HEK293 (cell line): ENCODE data around the gene SLC10A4.

Source experiments
- CTCF ChIA-PET: fragments of 350-600 bp; formaldehyde crosslinking; extraction: SDS; loops from one replicate; lab custom pipeline; 2021; ENCODE audit warnings: antibody characterized with exemption; lab: Yijun Ruan, JAX
- POLR2A ChIA-PET: fragments of 300-600 bp; formaldehyde crosslinking; extraction: SDS; loops from one replicate; lab custom pipeline; 2020; ENCODE audit warnings: antibody characterized with exemption, inconsistent platforms; lab: Yijun Ruan, JAX
- H3K27ac ChIP-seq: fragments of 200-500 bp; sonication (Bioruptor generic); 2 replicates; pipeline ENCODE4 v1.5.1; 2014; ENCODE audit warnings: low read depth, low read length, control low read depth, inconsistent platforms; ENCODE audit errors: extremely low read depth
- H3K36me3 ChIP-seq, 2 experiments: fragments of 200-500 bp in 1 of 2; sonication (Bioruptor generic) in 1 of 2; 1 replicate in 1 of 2; 2 replicates in 1 of 2; pipeline ENCODE4 v1.5.1; 2014 to 2017; ENCODE audit warnings: inconsistent platforms in 2 of 2, low read length in 2 of 2; ENCODE audit not compliant: control insufficient read depth in 2 of 2, insufficient read depth in 1 of 2
- H3K4me1 ChIP-seq: fragments of 200-500 bp; sonication (Bioruptor generic); 2 replicates; pipeline ENCODE4 v1.5.1; 2014; ENCODE audit warnings: mild to moderate bottlenecking, low read length, inconsistent platforms; ENCODE audit not compliant: control insufficient read depth, insufficient read depth
- H3K4me3 ChIP-seq: 2 replicates; pipeline ENCODE4 v1.5.1; 2011; ENCODE audit warnings: low read depth, mild to moderate bottlenecking, control low read depth, low read length, moderate library complexity
- H3K9me3 ChIP-seq: fragments of 200-500 bp; sonication (Bioruptor generic); 2 replicates; pipeline ENCODE4 v1.5.1; 2014; ENCODE audit warnings: low read depth, low read length, inconsistent platforms; ENCODE audit not compliant: control insufficient read depth, insufficient read depth
- BCL11B ChIP-seq: fragments of 450-650 bp; formaldehyde crosslinking; IDR thresholded peaks from 2 replicates; pipeline ENCODE4 v1.5.1; 2016; ENCODE audit warnings: low read depth, missing biosample characterization, missing genetic modification characterization
- BCL6B ChIP-seq: fragments of 450-650 bp; formaldehyde crosslinking; IDR thresholded peaks from 2 replicates; pipeline ENCODE4 v1.5.1; 2017; ENCODE audit warnings: missing biosample characterization, missing genetic modification characterization
- GLI2 ChIP-seq: fragments of 450-650 bp; formaldehyde crosslinking; IDR thresholded peaks from 2 replicates; pipeline ENCODE4; 2017; ENCODE audit warnings: missing biosample characterization, missing genetic modification characterization, low read depth, borderline replicate concordance
- GLI4 ChIP-seq: fragments of 450-650 bp; formaldehyde crosslinking; IDR thresholded peaks from 2 replicates; pipeline ENCODE4 v1.5.1; 2016; ENCODE audit warnings: missing biosample characterization, missing genetic modification characterization
- IKZF3 ChIP-seq: fragments of 450-650 bp; IDR thresholded peaks from 2 replicates; pipeline ENCODE4 v1.5.0; 2018; ENCODE audit warnings: missing biosample characterization, mild to moderate bottlenecking, missing genetic modification characterization, moderate library complexity
- OSR2 ChIP-seq: fragments of 450-650 bp; formaldehyde crosslinking; IDR thresholded peaks from 2 replicates; pipeline ENCODE4 v1.5.1; 2016; ENCODE audit warnings: missing biosample characterization, missing genetic modification characterization
- PBX3 ChIP-seq: sonication (generic); formaldehyde crosslinking; IDR thresholded peaks from 2 replicates; pipeline ENCODE4 v1.8.1; 2022; ENCODE audit warnings: mild to moderate bottlenecking, moderate library complexity, missing genetic modification reagents
- SALL2 ChIP-seq: fragments of 450-650 bp; formaldehyde crosslinking; IDR thresholded peaks from 2 replicates; pipeline ENCODE4 v1.5.0; 2017; ENCODE audit warnings: missing biosample characterization, mild to moderate bottlenecking, missing genetic modification characterization, borderline replicate concordance
- SCRT1 ChIP-seq: fragments of 450-650 bp; formaldehyde crosslinking; IDR thresholded peaks from 2 replicates; pipeline ENCODE4 v1.5.1; 2016; ENCODE audit warnings: missing biosample characterization, missing genetic modification characterization, borderline replicate concordance
- SP3 ChIP-seq: fragments of 450-650 bp; formaldehyde crosslinking; IDR thresholded peaks from 2 replicates; pipeline ENCODE4 v1.5.1; 2016; ENCODE audit warnings: missing biosample characterization, missing genetic modification characterization
- TSHZ1 ChIP-seq: fragments of 450-650 bp; formaldehyde crosslinking; IDR thresholded peaks from 2 replicates; pipeline ENCODE4 v1.5.1; 2016; ENCODE audit warnings: missing biosample characterization, missing genetic modification characterization, borderline replicate concordance
- ZBTB48 ChIP-seq: fragments of 450-650 bp; formaldehyde crosslinking; IDR thresholded peaks from 2 replicates; pipeline ENCODE4 v1.5.1; 2016; ENCODE audit warnings: missing biosample characterization, missing genetic modification characterization
- ZBTB6 ChIP-seq: fragments of 450-650 bp; formaldehyde crosslinking; IDR thresholded peaks from 2 replicates; pipeline ENCODE4 v1.5.1; 2017; ENCODE audit warnings: missing biosample characterization, missing genetic modification characterization
- ZNF132 ChIP-seq: fragments of 450-650 bp; formaldehyde crosslinking; IDR thresholded peaks from 2 replicates; pipeline ENCODE4 v1.5.1; 2017; ENCODE audit warnings: missing biosample characterization, missing genetic modification characterization, borderline replicate concordance
- ZNF19 ChIP-seq: fragments of 450-650 bp; formaldehyde crosslinking; IDR thresholded peaks from 2 replicates; pipeline ENCODE4; 2016; ENCODE audit warnings: missing biosample characterization, missing genetic modification characterization, low read depth
- ZNF202 ChIP-seq: fragments of 450-650 bp; formaldehyde crosslinking; IDR thresholded peaks from 2 replicates; pipeline ENCODE4 v1.5.1; 2016; ENCODE audit warnings: missing biosample characterization, missing genetic modification characterization, borderline replicate concordance
- ZNF211 ChIP-seq: fragments of 450-650 bp; formaldehyde crosslinking; IDR thresholded peaks from 2 replicates; pipeline ENCODE4 v1.5.1; 2016; ENCODE audit warnings: low read depth, missing biosample characterization, missing genetic modification characterization
- ZNF324 ChIP-seq: fragments of 450-650 bp; formaldehyde crosslinking; IDR thresholded peaks from 2 replicates; pipeline ENCODE4 v1.5.1; 2016; ENCODE audit warnings: missing biosample characterization, missing genetic modification characterization
- ZNF510 ChIP-seq: fragments of 450-650 bp; formaldehyde crosslinking; IDR thresholded peaks from 2 replicates; pipeline ENCODE4 v1.5.1; 2018; ENCODE audit warnings: mild to moderate bottlenecking, missing genetic modification characterization, missing biosample characterization; ENCODE audit not compliant: insufficient replicate concordance
- ZNF521 ChIP-seq: fragments of 450-650 bp; formaldehyde crosslinking; IDR thresholded peaks from 2 replicates; pipeline ENCODE4 v1.5.1; 2017; ENCODE audit warnings: missing biosample characterization, mild to moderate bottlenecking, missing genetic modification characterization
- ZNF530 ChIP-seq: fragments of 450-650 bp; formaldehyde crosslinking; IDR thresholded peaks from 2 replicates; pipeline ENCODE4 v1.5.1; 2016; ENCODE audit warnings: low read depth, missing biosample characterization, missing genetic modification characterization
- ZNF664 ChIP-seq: fragments of 450-650 bp; formaldehyde crosslinking; IDR thresholded peaks from 2 replicates; pipeline ENCODE4 v1.5.1; 2016; ENCODE audit warnings: missing biosample characterization, missing genetic modification characterization
- ZSCAN30 ChIP-seq: fragments of 450-650 bp; IDR thresholded peaks from 2 replicates; pipeline ENCODE4 v1.5.1; 2018; ENCODE audit warnings: missing biosample characterization, mild to moderate bottlenecking, missing genetic modification characterization, moderate library complexity

The SLC10A4 gene

GRCh38 chr4:48490680-48491513 lies 7.8 kb downstream of the SLC10A4 start:
- Histone ChIP-seq H3K4me3 (no peak overlapping the region), H3K27ac (no peak overlapping the region), H3K9me3 (no peaks in the 10 kb centered on the region), H3K36me3 (peaks cover 0 to 5% of the 10 kb centered on the region in 2 experiments; a peak in 1 of 3 replicates), H3K4me1 (no peaks in the 10 kb centered on the region)
- CTCF ChIA-PET: no interaction called here
- POLR2A ChIA-PET: no interaction called here
- TF ChIP-seq GLI2 (tag by site-specific recombination) (no peak), ZNF202 (tag by site-specific recombination) (no peak), IKZF3 (tag by site-specific recombination) (no peak), ZSCAN30 (tag by site-specific recombination) (no peak), ZNF664 (tag by site-specific recombination) (no peak), BCL11B (tag by site-specific recombination) (no peak), ZNF211 (no peak), PBX3 (CRISPR knock-in tag) (no peak), OSR2 (tag by site-specific recombination) (no peak), ZNF510 (tag by site-specific recombination) (no peak)

- CTCF ChIA-PET: interaction anchor here (0.7 kb wide), 1 partner anchor 216 kb away, joined by 4 read pairs; no protein-coding TSS in a partner anchor
- Histone ChIP-seq H3K36me3 (peaks cover 0 to 5% of the 10 kb centered on the region in 2 experiments; a peak in 1 of 3 replicates), H3K4me3 (no peak overlapping the region), H3K9me3 (no peaks in the 10 kb centered on the region), H3K4me1 (no peaks in the 10 kb centered on the region), H3K27ac (no peak overlapping the region)
- POLR2A ChIA-PET: no interaction called here
- TF ChIP-seq ZBTB6 (tag by site-specific recombination) (no peak), BCL6B (no peak), ZNF211 (no peak), ZNF132 (tag by site-specific recombination) (no peak), ZNF521 (tag by site-specific recombination) (no peak), ZNF530 (tag by site-specific recombination) (no peak), TSHZ1 (tag by site-specific recombination) (no peak), ZNF324 (tag by site-specific recombination) (no peak), ZNF19 (tag by site-specific recombination) (no peak), SP3 (no peak), SCRT1 (tag by site-specific recombination) (no peak), ZBTB48 (tag by site-specific recombination) (no peak), GLI4 (tag by site-specific recombination) (no peak), SALL2 (tag by site-specific recombination) (no peak)
These were observed 8.5 kb downstream of the SLC10A4 start for GRCh38 chr4:48491514-48492176.
